ENCODE results near the gene ARL3. TPM values are rescaled to one million over a fixed set of nuclear protein-coding genes. Genes with fewer than 3 reads are reported as not detected.

ARL3 gene
- total RNA-seq, 4 donors from 2014 or later = 7.9 to 9.8 (median 8.4) TPM

DNA sequence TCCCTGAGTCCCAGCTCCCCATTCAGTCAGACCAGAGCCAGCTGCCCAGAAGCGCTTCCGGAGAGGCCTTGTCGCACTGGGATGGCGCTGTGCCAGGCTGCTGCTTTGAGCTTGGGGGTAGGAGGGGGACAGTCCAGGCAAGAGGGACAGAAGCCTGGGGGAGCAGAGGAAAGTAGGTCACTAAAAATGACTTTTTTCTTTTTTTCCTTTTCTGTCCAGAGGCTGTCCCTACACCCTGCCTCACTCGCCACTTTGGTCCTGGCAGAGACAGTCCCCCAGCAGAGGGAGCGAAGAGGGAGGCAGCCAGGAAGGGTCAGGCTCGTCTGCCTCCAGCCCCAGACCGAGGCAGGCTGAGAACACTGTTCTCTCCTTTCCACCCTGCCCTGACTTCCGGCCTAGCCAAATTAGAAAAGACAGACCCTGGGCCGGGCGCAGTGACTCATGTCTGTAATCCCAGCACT lies 85.7 kb downstream of the ARL3 start:
- 59% methylated on average over 11 of the region's 11 CpGs for WGBS
- no peak for DNase-seq (ENCODE audit: extremely low spot score)
- no peak for TF ChIP-seq POLR2A (IDR thresholded peaks at IDR 0.05; ENCODE audit: low read depth)
- no peak for TF ChIP-seq POLR2AphosphoS5 (IDR thresholded peaks at IDR 0.05)
- TF ChIP-seq, protein P1, sequence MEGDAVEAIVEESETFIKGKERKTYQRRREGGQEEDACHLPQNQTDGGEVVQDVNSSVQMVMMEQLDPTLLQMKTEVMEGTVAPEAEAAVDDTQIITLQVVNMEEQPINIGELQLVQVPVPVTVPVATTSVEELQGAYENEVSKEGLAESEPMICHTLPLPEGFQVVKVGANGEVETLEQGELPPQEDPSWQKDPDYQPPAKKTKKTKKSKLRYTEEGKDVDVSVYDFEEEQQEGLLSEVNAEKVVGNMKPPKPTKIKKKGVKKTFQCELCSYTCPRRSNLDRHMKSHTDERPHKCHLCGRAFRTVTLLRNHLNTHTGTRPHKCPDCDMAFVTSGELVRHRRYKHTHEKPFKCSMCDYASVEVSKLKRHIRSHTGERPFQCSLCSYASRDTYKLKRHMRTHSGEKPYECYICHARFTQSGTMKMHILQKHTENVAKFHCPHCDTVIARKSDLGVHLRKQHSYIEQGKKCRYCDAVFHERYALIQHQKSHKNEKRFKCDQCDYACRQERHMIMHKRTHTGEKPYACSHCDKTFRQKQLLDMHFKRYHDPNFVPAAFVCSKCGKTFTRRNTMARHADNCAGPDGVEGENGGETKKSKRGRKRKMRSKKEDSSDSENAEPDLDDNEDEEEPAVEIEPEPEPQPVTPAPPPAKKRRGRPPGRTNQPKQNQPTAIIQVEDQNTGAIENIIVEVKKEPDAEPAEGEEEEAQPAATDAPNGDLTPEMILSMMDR (IDR thresholded peaks at IDR 0.05) = no peak
- no peak for TF ChIP-seq EP300 (IDR thresholded peaks at IDR 0.05)
- Histone ChIP-seq H3K27me3 (no peaks in the 10 kb centered on the region), H3K4me1 (peaks cover 63 to 89% (median 83%) of the 10 kb centered on the region in 4 donors), H3K9me3 (no peaks in the 10 kb centered on the region), H3K36me3 (peaks cover 0 to 17% (median 13%) of the 10 kb centered on the region in 4 donors), H3K27ac (replicated peaks in 1 of 4) (peak overlapping the region; percentile 81 to 90 (median 84)), H3K4me3 (no peak overlapping the region)
- intact Hi-C loops (cut with DNase I) = no loop called here

DNA sequence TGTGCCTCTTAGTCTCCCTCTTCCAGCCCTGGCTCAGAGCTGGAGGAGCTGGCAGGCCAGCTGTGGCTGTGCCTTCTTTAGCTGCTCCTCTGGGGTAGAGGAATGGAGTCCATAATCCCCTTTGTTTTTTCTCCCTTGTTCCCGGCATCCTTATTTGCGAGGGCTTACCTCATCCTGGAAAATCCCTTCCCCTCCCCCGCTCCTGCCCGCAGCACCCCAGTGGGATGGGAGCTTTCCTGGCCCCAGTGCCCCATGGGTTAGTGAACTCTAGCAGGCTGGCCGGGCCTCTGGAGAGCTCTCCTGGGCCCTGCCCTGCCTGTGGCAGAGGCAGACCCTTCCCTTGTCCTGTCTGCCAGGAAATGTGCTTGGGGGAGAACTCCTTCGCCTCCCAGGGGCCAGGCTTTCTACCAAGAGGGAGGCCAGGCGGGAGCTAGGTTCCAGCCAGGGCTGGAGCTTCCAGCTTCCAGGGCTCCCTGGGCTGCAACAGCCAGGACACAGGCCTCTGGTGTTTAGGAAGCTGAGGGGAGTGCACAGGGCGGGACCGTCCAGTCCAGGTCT lies 86.4 kb downstream of the ARL3 start:
- peaks cover 57 to 83% (median 77%) of the 10 kb centered on the region in 4 donors for H3K4me1 ChIP-seq
- H3K27ac ChIP-seq (replicated peaks in 1 of 4) = peak overlapping the region; percentile 81 to 90 (median 84)
- peaks cover 0 to 17% (median 13%) of the 10 kb centered on the region in 4 donors for H3K36me3 ChIP-seq
- TF ChIP-seq, protein P1 (IDR thresholded peaks at IDR 0.05) = no peak
- no peak for TF ChIP-seq POLR2A (IDR thresholded peaks at IDR 0.05; ENCODE audit: low read depth)
- no peak for TF ChIP-seq EP300 (IDR thresholded peaks at IDR 0.05)
- TF ChIP-seq POLR2AphosphoS5 (IDR thresholded peaks at IDR 0.05) = no peak
- WGBS = 42% methylated on average over 5 of the region's 9 CpGs
- intact Hi-C loops (cut with DNase I) = no loop called here
- no peak for DNase-seq (ENCODE audit: extremely low spot score)
- H3K27me3 ChIP-seq = no peaks in the 10 kb centered on the region
- H3K9me3 ChIP-seq = no peaks in the 10 kb centered on the region
- no peak overlapping the region for H3K4me3 ChIP-seq

DNA sequence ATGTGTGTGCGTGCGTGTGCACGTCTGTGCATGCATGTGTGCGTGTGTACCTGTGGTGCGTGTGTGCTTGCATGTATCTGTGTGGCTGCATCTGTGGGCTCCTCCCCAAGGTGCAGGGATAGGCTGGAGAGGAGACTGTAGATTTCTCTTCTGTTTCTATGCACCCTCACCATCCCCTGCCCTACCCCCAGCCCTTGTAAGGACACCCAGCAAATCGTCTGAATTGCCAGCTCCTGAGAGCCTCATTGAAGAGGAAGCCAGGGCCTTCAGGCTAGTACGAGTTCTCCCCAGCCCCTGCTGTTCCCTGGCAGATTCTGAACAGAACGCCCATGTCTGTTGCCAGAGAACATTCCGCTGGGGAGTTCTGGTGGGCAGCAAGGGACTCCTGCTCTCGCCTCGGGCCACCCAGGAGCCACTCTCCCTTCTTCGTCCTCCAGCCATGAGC lies 86.9 kb downstream of the ARL3 start:
- Histone ChIP-seq H3K27ac (replicated peaks in 1 of 4) (peak overlapping the region; percentile 81 to 90 (median 84)), H3K36me3 (peaks cover 0 to 17% (median 13%) of the 10 kb centered on the region in 4 donors), H3K27me3 (no peaks in the 10 kb centered on the region), H3K9me3 (no peaks in the 10 kb centered on the region), H3K4me3 (no peak overlapping the region), H3K4me1 (peaks cover 52 to 81% (median 74%) of the 10 kb centered on the region in 4 donors)
- TF ChIP-seq, protein P1 (IDR thresholded peaks at IDR 0.05) = no peak
- no peak for TF ChIP-seq POLR2AphosphoS5 (IDR thresholded peaks at IDR 0.05)
- TF ChIP-seq EP300 (IDR thresholded peaks at IDR 0.05) = no peak
- TF ChIP-seq POLR2A (IDR thresholded peaks at IDR 0.05; ENCODE audit: low read depth) = no peak
- 51% methylated on average over 10 of the region's 12 CpGs for WGBS
- intact Hi-C loops (cut with DNase I) = no loop called here
- no peak for DNase-seq (ENCODE audit: extremely low spot score)

DNA sequence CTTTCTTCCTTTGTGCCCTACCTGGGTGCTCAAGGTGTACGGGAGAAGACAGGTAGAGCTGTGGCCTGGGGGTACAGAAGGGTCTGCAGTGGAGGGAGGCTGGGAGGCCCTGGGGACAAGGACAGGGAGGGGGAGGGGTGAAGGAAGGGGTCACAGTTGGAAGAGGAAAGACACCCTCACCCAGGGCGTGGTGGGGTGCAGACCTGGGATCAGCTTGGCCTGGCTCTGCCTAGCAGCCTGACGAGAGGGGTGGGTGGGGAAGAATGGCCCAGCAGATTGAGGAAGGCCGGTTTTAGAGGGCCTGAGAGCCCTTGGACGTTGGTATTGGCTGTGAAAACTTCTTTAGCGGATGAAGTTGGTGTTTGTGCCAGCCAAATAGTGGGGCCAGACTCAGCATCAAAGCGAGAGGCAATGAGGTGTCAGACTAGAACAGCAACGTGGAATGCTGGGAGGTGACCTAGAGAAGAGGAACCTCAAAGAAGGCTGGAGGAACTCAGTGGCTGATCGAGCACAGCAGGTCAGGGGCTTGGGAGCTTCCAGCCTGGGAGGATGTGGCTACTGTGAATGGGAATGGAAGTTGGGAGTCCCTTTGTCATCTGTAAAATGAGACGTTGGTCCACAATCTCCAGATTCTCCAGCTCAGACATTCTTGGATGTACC lies 88.0 kb downstream of the ARL3 start:
- Histone ChIP-seq H3K36me3 (peaks cover 0 to 13% (median 12%) of the 10 kb centered on the region in 4 donors), H3K27ac (replicated peaks in 1 of 4) (peak overlapping the region; percentile 81 to 90 (median 84)), H3K4me3 (no peak overlapping the region), H3K27me3 (no peaks in the 10 kb centered on the region), H3K4me1 (peaks cover 55 to 83% (median 79%) of the 10 kb centered on the region in 4 donors), H3K9me3 (no peaks in the 10 kb centered on the region)
- TF ChIP-seq EP300 (IDR thresholded peaks at IDR 0.05) (no peak), POLR2AphosphoS5 (IDR thresholded peaks at IDR 0.05) (no peak), POLR2A (IDR thresholded peaks at IDR 0.05; ENCODE audit: low read depth) (no peak)
- TF ChIP-seq, protein P1 (IDR thresholded peaks at IDR 0.05) = no peak
- intact Hi-C loops (cut with DNase I) = no loop called here
- no peak for DNase-seq (ENCODE audit: extremely low spot score)
- WGBS = 82% methylated on average over 10 of the region's 10 CpGs

All from esophagus muscularis mucosa (tissue), 4 donors.